H9 (cell line): Measurements from ENCODE around the gene CWC27. TPM values are rescaled to one million over a fixed set of nuclear protein-coding genes. Genes with fewer than 3 reads are reported as not detected.

Source experiments
- DNase-seq: peaks from one replicate; pipeline ENCODE4 v3.0.0-alpha.2; 2017
- H2AFZ ChIP-seq: one replicate; pipeline ENCODE4 v1.6.1; 2013; ENCODE audit warnings: mild to moderate bottlenecking, low read length, control low read depth, moderate library complexity
- H2AK5ac ChIP-seq: 2 replicates; pipeline ENCODE4 v1.6.1; 2013; ENCODE audit warnings: low read length, control low read depth, mixed read lengths; ENCODE audit not compliant: insufficient read length
- H2BK120ac ChIP-seq: one replicate; pipeline ENCODE4 v1.6.1; 2013; ENCODE audit warnings: low read depth, mild to moderate bottlenecking, low read length, control low read depth, inconsistent platforms; ENCODE audit not compliant: poor library complexity, severe bottlenecking
- H2BK12ac ChIP-seq: 2 replicates; pipeline ENCODE4 v1.6.1; 2013; ENCODE audit warnings: low read length, control low read depth, mixed read lengths, low read depth; ENCODE audit not compliant: insufficient read length
- H2BK15ac ChIP-seq: 2 replicates; pipeline ENCODE4 v1.6.1; 2013; ENCODE audit warnings: low read depth, low read length, control low read depth
- H2BK20ac ChIP-seq: one replicate; pipeline ENCODE4 v1.6.1; 2013; ENCODE audit warnings: low read depth, mild to moderate bottlenecking, low read length, control low read depth, inconsistent platforms; ENCODE audit not compliant: poor library complexity, severe bottlenecking
- H2BK5ac ChIP-seq: 2 replicates; pipeline ENCODE4 v1.6.1; 2013; ENCODE audit warnings: low read length, control low read depth, mixed read lengths; ENCODE audit not compliant: insufficient read length
- H3K14ac ChIP-seq: 2 replicates; pipeline ENCODE4 v1.6.1; 2013; ENCODE audit warnings: low read length, control low read depth; ENCODE audit not compliant: insufficient read depth
- H3K18ac ChIP-seq: 2 replicates; pipeline ENCODE4 v1.6.1; 2013; ENCODE audit warnings: low read depth, mild to moderate bottlenecking, mixed read lengths, low read length, control low read depth; ENCODE audit not compliant: insufficient read length
- H3K23ac ChIP-seq: 2 replicates; pipeline ENCODE4 v1.6.1; 2013; ENCODE audit warnings: low read length, control low read depth, mixed read lengths, low read depth; ENCODE audit not compliant: insufficient read length
- H3K23me2 ChIP-seq: 2 replicates; pipeline ENCODE4 v1.6.1; 2013; ENCODE audit warnings: low read depth, mild to moderate bottlenecking, mixed read lengths, low read length, control low read depth; ENCODE audit not compliant: insufficient read length, poor library complexity, severe bottlenecking
- H3K27ac ChIP-seq: 2 replicates; pipeline ENCODE4 v1.5.1; 2013; ENCODE audit warnings: low read length, control low read depth, mixed read lengths, low read depth; ENCODE audit not compliant: insufficient read length
- H3K27me3 ChIP-seq: 2 replicates; pipeline ENCODE4 v1.6.1; 2013; ENCODE audit warnings: low read length, control low read depth, inconsistent platforms; ENCODE audit not compliant: insufficient read depth
- H3K4ac ChIP-seq: 2 replicates; pipeline ENCODE4 v1.6.1; 2013; ENCODE audit warnings: low read depth, mild to moderate bottlenecking, control low read depth, inconsistent platforms, low read length, moderate library complexity
- H3K4me1 ChIP-seq: 2 replicates; pipeline ENCODE4 v1.6.1; 2013; ENCODE audit warnings: low read length, control low read depth, inconsistent platforms; ENCODE audit not compliant: insufficient read depth
- H3K4me2 ChIP-seq: 2 replicates; pipeline ENCODE4 v1.6.1; 2013; ENCODE audit warnings: low read length, control low read depth, mixed read lengths; ENCODE audit not compliant: insufficient read length, insufficient read depth
- H3K56ac ChIP-seq: 2 replicates; pipeline ENCODE4 v1.6.1; 2013; ENCODE audit warnings: low read depth, mild to moderate bottlenecking, mixed read lengths, low read length, control low read depth; ENCODE audit not compliant: insufficient read length
- H3K79me1 ChIP-seq: 2 replicates; pipeline ENCODE4 v1.6.1; 2013; ENCODE audit warnings: low read depth, mild to moderate bottlenecking, moderate library complexity, low read length, control low read depth, inconsistent platforms; ENCODE audit not compliant: insufficient read depth, poor library complexity, severe bottlenecking
- H3K79me2 ChIP-seq: 2 replicates; pipeline ENCODE4 v1.6.1; 2013; ENCODE audit warnings: low read length, control low read depth, inconsistent platforms; ENCODE audit not compliant: insufficient read depth
- H3K9ac ChIP-seq: 2 replicates; pipeline ENCODE4 v1.6.1; 2013; ENCODE audit warnings: low read length, control low read depth, mixed read lengths; ENCODE audit not compliant: insufficient read length; ENCODE audit errors: extremely low read depth
- H3K9me3 ChIP-seq: one replicate; pipeline ENCODE4 v1.6.1; 2013; ENCODE audit warnings: low read depth, low read length, inconsistent platforms; ENCODE audit not compliant: control insufficient read depth
- H3T11ph ChIP-seq: one replicate; pipeline ENCODE4 v1.6.1; 2013; ENCODE audit warnings: mild to moderate bottlenecking, low read length, control low read depth, inconsistent platforms
- H4K20me1 ChIP-seq: one replicate; pipeline ENCODE4 v1.6.1; 2013; ENCODE audit not compliant: control insufficient read depth, insufficient read length, insufficient read depth
- H4K5ac ChIP-seq: 2 replicates; pipeline ENCODE4 v1.6.1; 2013; ENCODE audit warnings: low read depth, mild to moderate bottlenecking, mixed read lengths, low read length, control low read depth; ENCODE audit not compliant: insufficient read length
- H4K8ac ChIP-seq: replicated peaks from 2 replicates; pipeline ENCODE4 v1.6.1; 2013; ENCODE audit warnings: low read length, control low read depth, mixed read lengths, low read depth; ENCODE audit not compliant: insufficient read length
- H4K91ac ChIP-seq: 2 replicates; pipeline ENCODE4 v1.6.1; 2013; ENCODE audit warnings: low read depth, mild to moderate bottlenecking, moderate library complexity, mixed read lengths, low read length, control low read depth; ENCODE audit not compliant: insufficient read length
- H3K27ac Mint-ChIP-seq, 3 experiments: 2 replicates in 2 of 3; 3 replicates in 1 of 3; pipeline ENCODE4 v1.8.0; 2020 to 2021; ENCODE audit warnings: mixed read lengths in 3 of 3, mild to moderate bottlenecking in 1 of 3, moderate library complexity in 1 of 3
- H3K27me3 Mint-ChIP-seq: 2 replicates; pipeline ENCODE4 v1.8.0; 2021; ENCODE audit warnings: low read depth, mild to moderate bottlenecking, moderate library complexity, mixed read lengths
- H3K36me3 Mint-ChIP-seq, 3 experiments: 2 replicates in 2 of 3; 3 replicates in 1 of 3; pipeline ENCODE4 v1.8.0; 2020 to 2021; ENCODE audit warnings: low read depth in 3 of 3, mixed read lengths in 3 of 3; ENCODE audit not compliant: insufficient read depth in 1 of 3
- H3K4me1 Mint-ChIP-seq, 2 experiments: 2 replicates each; pipeline ENCODE4 v1.8.0; 2020; ENCODE audit warnings: mixed read lengths in 2 of 2
- H3K4me3 Mint-ChIP-seq, 2 experiments: 2 replicates in 1 of 2; 3 replicates in 1 of 2; pipeline ENCODE4 v1.8.0; 2020 to 2021; ENCODE audit warnings: mild to moderate bottlenecking in 2 of 2, mixed read lengths in 2 of 2, moderate library complexity in 1 of 2
- H3K9me3 Mint-ChIP-seq, 2 experiments: 2 replicates in 1 of 2; 3 replicates in 1 of 2; pipeline ENCODE4 v1.8.0; 2020; ENCODE audit warnings: mild to moderate bottlenecking in 2 of 2, mixed read lengths in 2 of 2, moderate library complexity in 1 of 2
- CTCF ChIP-seq: fragments of 200-600 bp; sonication (generic); conservative IDR thresholded peaks from 3 replicates; pipeline ENCODE4 v1.8.0; 2021; ENCODE audit warnings: antibody characterized with exemption, mild to moderate bottlenecking
- WGBS: extraction: QIAGEN DNeasy Blood & Tissue Kit; methylation state at CpG from one replicate; pipeline ENCODE4 v1.1.7; 2013; ENCODE audit warnings: missing lambda C conversion rate, low lambda C conversion rate, mixed read lengths; ENCODE audit not compliant: insufficient read length; ENCODE audit errors: extremely low coverage; 5-methylcytosine and 5-hydroxymethylcytosine counted together
- total RNA-seq: library from RNA; stranded (reverse); gene quantifications from 2 replicates; pipeline ENCODE4 v1.2.1, GENCODE V29; 2021

The CWC27 gene
- total RNA-seq, 1 experiment from 2014 or later, result 41.9 TPM

GRCh38 chr5:64754066-64754465 is 14.7 kb upstream of the CWC27 start:
- no peak overlapping the region for H2AK5ac ChIP-seq
- no peak overlapping the region for H4K8ac ChIP-seq
- H3K14ac ChIP-seq, result no peak overlapping the region
- H2BK120ac ChIP-seq, result no peak overlapping the region
- no peaks in the 10 kb centered on the region; a peak in 1 of 4 replicates for H3K4me1 Mint-ChIP-seq
- no peak overlapping the region for H3K27ac Mint-ChIP-seq
- no peak overlapping the region for H2BK12ac ChIP-seq
- H4K20me1 ChIP-seq, result no peaks in the 10 kb centered on the region
- no peaks in the 10 kb centered on the region for H3K4me1 ChIP-seq
- WGBS, result no CpG with 5 or more reads among the region's 2 CpGs
- no peak overlapping the region for H3T11ph ChIP-seq
- H2BK15ac ChIP-seq, result no peak overlapping the region
- H3K4me2 ChIP-seq, result no peak overlapping the region
- H2AFZ ChIP-seq, result no peak overlapping the region
- H3K23ac ChIP-seq, result no peak overlapping the region
- H3K9me3 ChIP-seq, result no peaks in the 10 kb centered on the region
- DNase-seq, result no peak
- peaks cover 2% of the 10 kb centered on the region; the same call in 1 of the 2 replicates for H3K79me2 ChIP-seq
- no peak for TF ChIP-seq CTCF
- no peak overlapping the region for H2BK5ac ChIP-seq
- no peak overlapping the region for H2BK20ac ChIP-seq
- H3K4me3 Mint-ChIP-seq, result no peak overlapping the region
- H3K79me1 ChIP-seq, result no peaks in the 10 kb centered on the region
- H3K9ac ChIP-seq, result no peak overlapping the region
- no peak overlapping the region for H3K18ac ChIP-seq
- peaks cover 8 to 35% (median 24%) of the 10 kb centered on the region in 3 experiments for H3K36me3 Mint-ChIP-seq
- H3K27me3 Mint-ChIP-seq, result no peaks in the 10 kb centered on the region
- no peak overlapping the region for H3K27ac ChIP-seq
- H3K4ac ChIP-seq, result no peak overlapping the region
- H3K56ac ChIP-seq, result no peak overlapping the region
- H3K27me3 ChIP-seq, result no peaks in the 10 kb centered on the region
- H3K9me3 Mint-ChIP-seq, result no peaks in the 10 kb centered on the region
- no peaks in the 10 kb centered on the region for H3K23me2 ChIP-seq
- no peak overlapping the region for H4K91ac ChIP-seq
- H4K5ac ChIP-seq, result no peak overlapping the region
